Smooth muscle cell (in vitro differentiated cells): ENCODE measurements around the gene SP8. TPM values are rescaled to one million over a fixed set of nuclear protein-coding genes. Genes with fewer than 3 reads are reported as not detected.

Experiments used
- DNase-seq: peaks from one replicate; lab custom pipeline; 2025; ENCODE audit not compliant: unreplicated experiment; lab: John Stamatoyannopoulos, UW
- H2AFZ ChIP-seq: fragments of 200-600 bp; sonication (generic); 2 replicates; pipeline ENCODE4 v1.6.0; 2016; ENCODE audit warnings: antibody characterized with exemption, low read depth, mild to moderate bottlenecking
- H3F3A ChIP-seq: fragments of 200-600 bp; sonication (generic); 2 replicates; pipeline ENCODE4 v1.6.0; 2017; ENCODE audit warnings: antibody characterized with exemption, low read depth
- H3K27ac ChIP-seq: fragments of 200-600 bp; sonication (generic); 2 replicates; pipeline ENCODE4 v1.5.1; 2016; ENCODE audit warnings: low read depth, mild to moderate bottlenecking
- H3K27me3 ChIP-seq: fragments of 200-600 bp; sonication (generic); 2 replicates; pipeline ENCODE4 v1.6.1; 2016; ENCODE audit warnings: low read depth, mild to moderate bottlenecking
- H3K36me3 ChIP-seq: fragments of 200-600 bp; sonication (generic); 2 replicates; pipeline ENCODE4 v1.5.1; 2016; ENCODE audit warnings: low read depth
- H3K4me1 ChIP-seq: fragments of 200-600 bp; sonication (generic); 2 replicates; pipeline ENCODE4 v1.5.1; 2016; ENCODE audit warnings: low read depth
- H3K4me2 ChIP-seq: fragments of 200-600 bp; sonication (generic); 2 replicates; pipeline ENCODE4 v1.6.0; 2016; ENCODE audit warnings: mild to moderate bottlenecking
- H3K4me3 ChIP-seq: fragments of 200-600 bp; sonication (generic); 2 replicates; pipeline ENCODE4 v1.5.1; 2016; ENCODE audit warnings: mild to moderate bottlenecking
- H3K79me2 ChIP-seq: fragments of 200-600 bp; sonication (generic); 2 replicates; pipeline ENCODE4 v1.6.0; 2016; ENCODE audit warnings: low read depth, mild to moderate bottlenecking
- H3K9ac ChIP-seq: fragments of 200-600 bp; sonication (generic); 2 replicates; pipeline ENCODE4 v1.6.0; 2016; ENCODE audit warnings: low read depth
- H3K9me3 ChIP-seq: fragments of 200-600 bp; sonication (generic); replicated peaks from 2 replicates; pipeline ENCODE4 v1.5.1; 2016; ENCODE audit warnings: low read depth
- H4K20me1 ChIP-seq: fragments of 200-600 bp; sonication (generic); 2 replicates; pipeline ENCODE4 v1.6.0; 2016; ENCODE audit warnings: low read depth
- CTCF ChIP-seq: fragments of 200-600 bp; sonication (generic); IDR thresholded peaks from 2 replicates; pipeline ENCODE4 v1.5.1; 2017; ENCODE audit warnings: borderline replicate concordance, mild to moderate bottlenecking, antibody characterized with exemption; ENCODE audit not compliant: insufficient read depth, poor library complexity, severe bottlenecking
- WGBS: methylation state at CpG from one replicate; pipeline ENCODE4 v1.1.7; 2016; ENCODE audit warnings: low lambda C conversion rate; 5-methylcytosine and 5-hydroxymethylcytosine counted together
- polyA plus RNA-seq: library from polyadenylated mRNA; unstranded; fragments of >200 nt; fragmentation: Nextera tagmentation; extraction: Ambion mirVana; gene quantifications from 2 replicates; pipeline ENCODE4 v1.2.1, GENCODE V29; 2016
- total RNA-seq: library from RNA; depleted of rRNA; stranded (reverse); fragments of >200 nt; gene quantifications from 2 replicates; pipeline ENCODE4 v1.2.3, GENCODE V29; 2014

Gene SP8
- total and polyA plus RNA-seq, 2 experiments from 2014 or later: not detected

DNA sequence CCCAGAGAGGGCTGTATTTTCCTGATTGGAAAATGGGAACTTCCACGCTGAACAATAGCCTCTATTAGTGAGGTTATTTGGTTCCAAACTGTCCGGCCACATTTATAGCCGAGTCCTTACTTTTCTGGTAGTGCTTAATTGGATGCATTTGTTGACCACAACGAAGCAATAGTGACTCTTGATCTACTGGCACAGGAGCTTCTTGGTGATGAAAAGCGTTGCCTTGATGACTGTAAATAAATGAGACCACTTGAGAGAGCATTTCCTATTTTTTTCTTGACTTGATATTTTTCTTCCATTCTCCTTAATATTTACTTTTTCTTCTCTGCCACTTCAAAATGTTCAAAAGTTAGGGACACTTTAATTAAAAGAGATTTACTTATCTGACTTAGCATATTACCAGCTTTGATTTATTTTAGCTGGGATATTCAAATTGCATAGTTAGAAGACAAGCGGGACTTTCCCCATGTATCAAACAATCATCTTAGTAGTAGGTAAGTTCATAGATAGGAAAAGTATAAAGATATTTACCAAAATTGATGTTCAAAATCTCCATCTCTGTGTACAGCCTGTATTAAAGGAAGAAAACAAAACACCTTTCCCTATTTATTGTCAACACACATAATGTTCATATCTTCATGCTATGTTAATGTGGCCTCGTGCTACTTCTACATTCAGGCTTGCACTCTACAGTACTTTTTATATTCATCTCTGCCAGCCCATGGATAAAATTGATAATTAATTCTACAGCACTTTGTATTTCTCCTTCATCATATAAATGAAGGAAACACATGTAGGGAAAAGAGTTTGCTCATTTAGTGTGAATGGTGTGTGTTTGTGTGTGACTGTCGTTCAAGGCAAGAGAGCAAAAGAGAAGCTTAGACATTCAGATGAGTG lies 5.1 kb upstream of the SP8 start:
- Histone ChIP-seq H3K9me3 (no peaks in the 10 kb centered on the region), H3K4me1 (peaks cover 62% of the 10 kb centered on the region), H3K27ac (no peak overlapping the region), H3K4me2 (no peak overlapping the region), H3K9ac (no peak overlapping the region), H4K20me1 (no peaks in the 10 kb centered on the region), H3K4me3 (no peak overlapping the region), H3K36me3 (no peaks in the 10 kb centered on the region), H3F3A (no peaks in the 10 kb centered on the region), H3K27me3 (peaks cover 100% of the 10 kb centered on the region), H2AFZ (no peak overlapping the region), H3K79me2 (no peaks in the 10 kb centered on the region)
- 11% methylated on average over 8 of the region's 8 CpGs for WGBS
- DNase-seq: no peak
- no peak for TF ChIP-seq CTCF

DNA sequence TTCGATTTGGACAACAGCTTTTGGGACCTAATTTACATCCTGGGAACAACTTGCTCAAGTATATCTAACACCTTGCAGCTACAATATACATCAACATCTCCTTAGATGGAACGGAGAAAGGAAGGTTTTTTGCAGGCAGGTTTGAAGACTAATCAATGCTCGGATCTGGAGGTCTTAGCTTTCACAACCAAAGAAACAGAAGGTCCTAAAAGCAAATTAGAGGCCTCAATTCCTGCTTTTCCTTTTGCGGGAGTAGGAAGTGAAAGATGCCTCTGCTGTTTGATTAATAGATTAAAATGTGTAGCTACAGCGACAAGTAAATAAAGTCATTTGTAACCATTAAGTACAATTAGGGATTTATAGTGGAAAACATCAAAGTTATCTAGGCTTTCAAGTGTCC lies 3.7 kb upstream of the SP8 start:
- Histone ChIP-seq H3K27ac (no peak overlapping the region), H2AFZ (no peak overlapping the region), H3K4me1 (peaks cover 55% of the 10 kb centered on the region), H3K4me2 (no peak overlapping the region), H3K79me2 (no peaks in the 10 kb centered on the region), H3K36me3 (no peaks in the 10 kb centered on the region), H3F3A (no peaks in the 10 kb centered on the region), H3K27me3 (peaks cover 100% of the 10 kb centered on the region), H4K20me1 (no peaks in the 10 kb centered on the region), H3K9ac (no peak overlapping the region), H3K4me3 (no peak overlapping the region), H3K9me3 (no peaks in the 10 kb centered on the region)
- 12% methylated on average over 5 of the region's 5 CpGs for WGBS
- TF ChIP-seq CTCF: no peak
- DNase-seq: no peak

- Histone ChIP-seq H3K9me3 (no peaks in the 10 kb centered on the region), H3K27me3 (peaks cover 100% of the 10 kb centered on the region), H3F3A (no peaks in the 10 kb centered on the region), H3K4me2 (no peak overlapping the region), H3K9ac (no peak overlapping the region), H3K4me3 (no peak overlapping the region), H3K79me2 (no peaks in the 10 kb centered on the region), H3K36me3 (no peaks in the 10 kb centered on the region), H2AFZ (no peak overlapping the region), H3K4me1 (peaks cover 43% of the 10 kb centered on the region), H4K20me1 (no peaks in the 10 kb centered on the region), H3K27ac (no peak overlapping the region)
- TF ChIP-seq CTCF: no peak
- WGBS: 4% methylated on average over 10 of the region's 10 CpGs
- no peak for DNase-seq
Measured at GRCh38 chr7:20788420-20788990, 1.8 kb upstream of the SP8 start.
